ENCODE results near the gene XPC.

Gene XPC

DNA sequence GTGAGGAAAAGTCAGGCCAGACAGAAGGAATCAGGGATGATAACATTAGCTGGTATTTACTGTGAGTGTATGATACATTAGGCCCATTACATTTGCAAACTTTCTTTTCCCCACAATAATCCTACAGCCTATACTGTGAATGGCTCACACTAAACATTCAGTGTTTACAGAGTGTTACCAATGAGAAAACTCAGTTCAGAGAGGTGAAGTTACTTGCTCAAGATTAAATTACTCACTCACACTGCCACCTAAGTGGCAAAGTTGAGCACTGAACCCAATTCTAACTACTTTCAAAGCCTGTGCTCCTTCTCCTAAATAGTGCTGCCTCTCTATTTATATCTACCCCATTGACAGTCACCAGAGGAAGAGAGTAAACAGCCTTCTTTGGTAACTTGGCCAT lies 8.5 kb downstream of the XPC start:
- DNase-seq: no peak

DNA sequence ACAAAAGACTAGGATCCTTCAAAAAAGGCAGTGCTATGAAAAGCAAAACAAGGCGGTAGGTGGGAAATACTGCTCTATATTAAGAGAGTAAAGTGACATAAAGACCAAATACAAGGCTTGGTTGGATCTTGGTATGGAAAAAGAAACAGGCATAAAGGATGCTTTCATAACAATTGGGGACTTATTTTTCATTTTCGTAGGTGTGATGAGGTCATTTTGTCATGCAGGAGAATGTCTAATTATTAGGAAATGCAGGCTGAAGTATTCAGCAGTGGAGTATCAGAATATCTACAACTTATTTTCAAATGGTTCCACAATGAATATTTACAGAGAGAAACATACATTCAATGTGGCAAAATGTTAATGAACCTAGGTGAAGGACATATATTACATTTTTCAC lies 9.0 kb downstream of the XPC start:
- DNase-seq: no peak

DNA sequence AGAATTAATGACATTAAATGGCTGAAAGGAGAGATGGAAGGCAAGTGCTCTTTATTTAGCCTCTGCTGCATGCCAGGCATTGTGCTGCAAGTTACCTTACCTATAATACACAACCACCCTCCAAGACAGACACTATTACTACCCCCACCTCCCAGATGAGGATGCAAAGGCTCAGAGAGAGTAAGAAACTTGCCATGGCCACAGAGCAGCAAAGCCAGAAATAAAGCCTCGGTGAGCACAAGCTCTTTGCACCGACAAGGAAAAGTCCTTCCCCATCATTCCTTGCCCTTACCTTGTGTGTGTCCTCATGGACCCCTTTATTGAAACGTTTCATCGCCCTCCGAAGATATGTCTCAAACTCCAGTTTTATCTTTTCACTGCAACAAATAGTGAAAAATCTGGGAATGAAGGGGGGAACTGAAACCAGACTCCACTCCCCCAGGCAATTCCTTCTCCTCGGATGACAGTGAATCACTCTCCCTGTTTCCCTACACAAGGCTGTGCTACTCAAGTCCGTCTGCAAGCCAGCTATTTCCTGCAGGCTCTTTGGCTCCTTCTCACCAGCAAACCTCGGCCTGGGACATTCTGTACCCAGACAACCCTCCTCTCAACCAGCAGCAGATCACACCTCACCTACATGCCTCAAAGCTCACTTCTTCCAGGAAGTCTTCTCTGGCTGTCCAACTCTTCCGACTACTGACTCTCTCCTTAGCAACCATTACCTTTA lies 11.4 kb downstream of the XPC start:
- no peak for DNase-seq

DNA sequence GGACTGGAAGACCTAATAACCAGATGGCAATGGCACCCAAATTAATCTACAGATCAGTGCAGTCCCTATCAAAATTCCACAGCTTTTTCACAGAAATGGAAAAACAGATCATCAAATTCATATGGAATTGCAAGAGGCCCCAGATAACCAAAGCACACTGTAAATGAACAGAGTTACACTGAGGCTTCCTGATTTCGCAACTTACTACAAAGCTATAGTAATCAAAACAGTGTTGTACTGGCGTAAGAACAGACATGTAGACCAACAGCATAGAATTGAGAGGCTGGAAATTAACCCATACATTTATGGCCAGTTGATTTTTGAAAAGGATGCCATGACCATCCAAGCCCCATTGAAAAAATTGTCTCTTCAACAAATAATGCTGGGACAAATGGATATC lies 16.2 kb downstream of the XPC start:
- DNase-seq: no peak

DNA sequence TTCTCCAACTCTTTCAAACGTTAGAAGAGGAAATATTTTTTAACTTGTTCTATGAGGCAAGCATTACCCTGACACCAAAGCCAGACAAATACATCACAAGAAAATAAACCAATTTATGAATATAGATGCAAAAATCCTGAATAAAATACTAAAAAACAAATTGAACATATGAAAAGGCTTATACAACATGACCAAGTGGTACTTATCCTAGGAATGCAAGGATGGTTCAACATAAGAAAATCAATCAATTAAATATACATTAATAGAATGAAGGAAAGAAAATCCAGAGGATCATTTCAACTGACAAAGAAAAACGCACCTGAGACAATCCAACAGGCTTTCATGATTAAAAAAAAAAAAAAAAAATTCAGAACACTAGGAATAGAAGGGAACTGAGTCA lies 17.1 kb downstream of the XPC start:
- no peak for DNase-seq

GRCh38 chr3:14159426-14159825 lies 19.0 kb downstream of the XPC start:
- DNase-seq: no peak

DNA sequence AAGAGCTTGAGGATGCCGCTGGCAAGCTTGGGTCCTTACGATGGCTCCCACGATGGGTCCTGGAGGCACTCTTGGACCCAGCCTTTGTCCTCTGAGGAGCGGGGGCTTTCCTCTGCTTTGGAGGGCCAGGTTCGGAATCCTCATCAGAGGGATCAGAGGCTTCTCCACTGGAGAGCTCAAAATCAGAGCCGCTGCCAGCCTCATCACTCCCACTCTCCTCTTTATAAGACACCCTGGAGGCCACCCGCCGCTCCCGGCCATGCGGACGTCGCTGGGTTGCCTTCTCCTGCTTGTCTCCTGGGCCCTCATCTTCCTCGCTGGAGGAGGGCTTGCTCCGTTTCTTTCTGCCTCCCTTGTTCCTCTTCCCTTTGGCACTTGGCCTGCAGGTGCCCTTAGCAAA lies 20.0 kb downstream of the XPC start:
- no peak for DNase-seq

DNA sequence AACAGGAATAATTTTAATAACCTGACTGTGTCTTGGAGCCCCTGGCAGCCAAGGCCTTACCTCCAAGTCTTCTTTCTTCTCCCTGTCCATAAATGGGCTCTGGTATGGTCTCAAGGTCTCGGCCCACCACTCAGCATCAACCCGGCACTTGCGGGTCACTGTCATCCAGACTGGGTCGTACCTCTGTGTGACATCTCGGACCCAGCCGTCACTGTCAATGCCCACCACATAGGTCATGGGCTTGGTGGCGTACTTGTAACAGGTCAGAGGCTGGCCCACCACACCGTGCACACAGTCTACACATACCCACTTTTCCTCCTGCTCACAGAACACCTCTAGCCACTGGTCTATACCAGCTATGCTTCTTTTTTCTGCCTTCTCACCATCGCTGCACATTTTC lies 20.4 kb downstream of the XPC start:
- DNase-seq: no peak

DNA sequence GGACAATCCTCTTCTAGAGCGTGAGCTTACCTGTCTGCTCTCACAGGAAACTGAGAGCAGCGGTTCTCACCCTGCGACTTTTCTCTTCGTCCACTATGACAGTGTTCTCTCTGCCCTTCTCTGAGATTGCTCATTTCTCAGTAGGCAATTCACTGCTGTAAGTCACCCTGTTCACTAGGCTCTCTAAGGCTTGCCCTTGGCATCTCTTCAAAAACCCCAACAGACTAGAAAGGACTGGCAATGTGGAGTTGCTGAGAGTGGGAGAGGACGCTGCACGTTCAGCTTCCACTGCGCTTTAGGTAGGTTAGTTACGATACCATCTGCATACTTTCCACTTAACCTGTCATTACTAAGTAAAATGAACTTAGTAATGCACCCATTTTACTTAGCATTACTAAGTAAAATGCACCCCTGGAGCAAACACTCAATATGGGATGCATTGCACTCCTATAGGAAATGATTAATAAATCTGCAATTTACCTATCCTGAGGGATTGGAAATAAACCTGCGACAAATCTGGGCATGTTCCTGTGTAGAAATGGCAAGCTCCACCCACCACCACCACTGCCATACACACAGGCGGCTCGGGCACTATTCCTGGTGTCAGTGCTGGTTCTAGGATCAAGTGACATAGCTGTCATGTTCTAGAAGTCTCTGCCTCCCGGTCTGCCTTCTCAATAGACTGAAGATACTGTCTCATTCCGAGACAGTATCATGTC lies 21.4 kb downstream of the XPC start:
- no peak for DNase-seq

DNA sequence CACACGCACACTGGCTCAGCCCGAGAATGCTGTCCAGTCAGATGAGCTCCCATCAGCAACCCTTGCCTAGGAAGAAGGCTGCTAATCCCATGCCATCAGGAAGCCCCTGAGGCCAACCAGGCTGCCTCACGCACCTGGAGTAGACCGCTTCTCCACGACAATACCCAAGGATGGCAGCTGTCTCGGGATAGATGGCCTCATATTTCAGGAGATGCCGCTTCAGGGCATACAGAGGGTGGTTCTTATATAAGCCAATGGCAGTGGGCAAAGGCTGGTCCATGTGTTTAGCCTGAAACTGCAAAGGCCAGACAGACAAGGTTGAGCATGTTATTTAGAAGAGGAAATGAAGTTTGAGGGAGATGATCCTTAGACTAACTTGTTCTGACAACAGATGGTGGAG lies 22.2 kb downstream of the XPC start:
- DNase-seq: no peak

DNA sequence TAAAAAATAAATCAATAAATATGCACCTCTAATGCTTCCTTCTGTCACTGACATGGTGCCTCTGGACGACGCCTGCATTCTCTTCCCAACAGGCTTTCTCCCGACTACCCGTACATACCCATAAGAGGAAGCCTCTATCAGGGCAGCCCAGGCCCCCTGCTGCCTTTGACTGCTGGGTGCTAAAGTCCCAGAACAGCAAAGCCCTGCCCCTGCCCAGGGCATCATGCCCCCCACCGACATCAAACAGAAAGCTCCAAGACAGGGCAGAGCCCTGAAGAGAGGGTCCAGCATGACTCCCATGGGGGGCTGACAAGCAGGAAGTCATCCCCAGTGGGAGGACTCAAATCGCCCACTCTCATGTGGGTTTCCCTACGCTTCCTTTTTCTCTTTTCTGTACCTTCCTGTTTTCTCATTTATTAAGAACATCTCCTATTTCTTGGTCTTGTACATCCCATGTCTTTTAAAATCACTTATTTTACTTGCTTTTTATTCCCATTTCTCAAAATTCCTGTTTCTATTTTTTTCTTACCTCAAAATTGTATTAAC lies 23.4 kb downstream of the XPC start:
- DNase-seq: no peak

DNA sequence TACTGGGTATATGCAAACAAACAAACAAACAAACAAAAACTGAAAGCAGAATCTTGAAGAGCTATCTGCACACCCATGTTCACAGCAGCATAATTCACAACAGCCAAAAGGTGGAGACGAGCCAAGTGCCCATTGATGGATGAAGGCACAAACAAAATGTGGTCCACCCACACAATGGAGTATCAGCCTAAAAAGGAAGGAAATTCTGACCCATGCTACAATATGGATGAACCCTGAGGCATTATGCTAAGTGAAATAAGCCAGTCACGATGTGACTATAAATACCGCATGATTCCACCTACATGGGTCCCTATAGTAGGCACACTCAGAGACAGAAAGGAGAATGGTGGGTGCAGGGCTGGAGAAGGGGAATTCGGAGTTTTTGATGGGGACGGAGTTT lies 24.1 kb downstream of the XPC start:
- no peak for DNase-seq

- DNase-seq: no peak
Measured at GRCh38 chr3:14153663-14154062, 24.7 kb downstream of the XPC start.

DNA sequence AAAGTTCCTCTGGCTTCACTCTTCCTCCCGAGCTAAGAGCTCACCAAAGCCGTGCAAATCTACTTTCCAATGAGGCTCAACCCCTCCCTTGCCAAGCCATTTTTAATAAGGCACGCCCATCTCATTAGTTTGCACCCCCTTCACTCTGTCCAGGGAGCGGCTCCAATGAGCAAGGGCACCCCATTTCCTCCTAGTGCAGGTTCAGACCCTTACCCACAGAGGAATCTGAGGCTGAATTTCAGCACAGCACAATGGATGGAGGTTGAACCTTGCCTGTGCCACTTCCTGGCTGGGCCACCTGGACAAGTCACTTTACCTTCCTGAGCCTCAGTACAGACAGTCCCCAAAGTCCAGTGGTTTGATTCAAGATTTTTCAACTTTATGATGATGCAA lies 25.4 kb downstream of the XPC start:
- DNase-seq: no peak

DNA sequence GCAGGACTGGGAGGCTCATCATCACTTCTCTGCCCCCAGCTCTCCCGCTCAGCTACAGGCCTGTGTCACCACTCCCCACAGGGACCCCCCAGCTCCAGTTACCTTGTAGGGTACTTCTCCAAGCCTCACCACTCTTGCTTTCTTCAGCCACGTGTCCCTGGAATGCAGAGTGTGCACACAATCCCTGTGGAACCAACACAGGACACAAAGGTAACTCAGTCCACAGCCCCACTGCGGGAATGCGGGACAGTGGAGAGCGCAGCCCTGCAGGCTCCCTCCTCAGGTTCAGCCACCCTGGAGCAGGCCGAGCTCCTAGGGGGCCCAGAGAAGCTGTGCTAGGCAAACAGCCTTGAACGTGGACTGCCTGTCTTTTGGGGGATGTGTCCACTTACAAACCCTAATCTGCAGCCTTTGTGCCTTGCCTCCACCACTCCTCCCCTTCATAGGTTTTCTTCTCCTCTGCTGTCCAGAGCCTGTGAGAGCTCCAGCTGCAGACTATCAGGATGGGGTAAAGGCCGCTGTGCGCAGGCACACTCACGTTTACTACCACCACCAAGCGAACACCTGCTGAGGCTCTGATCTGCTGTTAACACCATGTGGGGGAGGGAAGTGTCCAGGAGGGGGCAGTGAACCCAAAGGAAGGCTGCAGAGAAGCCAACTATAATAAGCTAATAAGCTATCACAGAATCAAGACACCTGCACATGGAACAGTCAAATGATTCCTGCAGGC lies 26.0 kb downstream of the XPC start:
- no peak for DNase-seq

DNA sequence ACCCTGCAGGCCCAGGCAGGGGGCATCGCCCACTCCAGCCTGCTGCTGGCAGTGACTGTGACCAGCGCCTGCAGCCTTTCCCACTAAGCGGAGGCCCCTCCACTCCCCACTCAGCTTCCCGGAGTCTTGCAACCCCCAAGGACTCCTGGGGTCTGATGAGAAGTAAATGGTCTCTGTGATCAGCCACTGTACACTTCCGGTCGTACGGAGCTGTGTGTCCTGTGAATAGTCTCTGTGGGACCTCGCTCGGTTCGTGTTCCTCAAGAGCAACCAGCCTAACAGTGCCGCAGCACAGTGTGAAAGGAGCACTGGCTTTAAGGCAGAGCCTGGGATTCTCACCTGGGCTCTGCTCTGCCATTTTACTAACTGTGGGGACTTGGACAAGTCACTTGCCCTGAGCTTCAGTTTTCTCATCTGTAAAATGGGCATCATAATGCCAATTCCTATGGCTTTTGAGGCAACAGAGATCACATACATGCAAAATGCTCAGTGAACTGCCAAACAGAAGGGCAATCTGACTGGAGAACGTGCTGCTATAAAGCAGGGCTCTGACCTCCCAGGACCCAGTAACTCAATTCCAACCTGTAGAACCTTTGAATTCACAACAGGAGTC lies 26.8 kb downstream of the XPC start:
- no peak for DNase-seq

DNA sequence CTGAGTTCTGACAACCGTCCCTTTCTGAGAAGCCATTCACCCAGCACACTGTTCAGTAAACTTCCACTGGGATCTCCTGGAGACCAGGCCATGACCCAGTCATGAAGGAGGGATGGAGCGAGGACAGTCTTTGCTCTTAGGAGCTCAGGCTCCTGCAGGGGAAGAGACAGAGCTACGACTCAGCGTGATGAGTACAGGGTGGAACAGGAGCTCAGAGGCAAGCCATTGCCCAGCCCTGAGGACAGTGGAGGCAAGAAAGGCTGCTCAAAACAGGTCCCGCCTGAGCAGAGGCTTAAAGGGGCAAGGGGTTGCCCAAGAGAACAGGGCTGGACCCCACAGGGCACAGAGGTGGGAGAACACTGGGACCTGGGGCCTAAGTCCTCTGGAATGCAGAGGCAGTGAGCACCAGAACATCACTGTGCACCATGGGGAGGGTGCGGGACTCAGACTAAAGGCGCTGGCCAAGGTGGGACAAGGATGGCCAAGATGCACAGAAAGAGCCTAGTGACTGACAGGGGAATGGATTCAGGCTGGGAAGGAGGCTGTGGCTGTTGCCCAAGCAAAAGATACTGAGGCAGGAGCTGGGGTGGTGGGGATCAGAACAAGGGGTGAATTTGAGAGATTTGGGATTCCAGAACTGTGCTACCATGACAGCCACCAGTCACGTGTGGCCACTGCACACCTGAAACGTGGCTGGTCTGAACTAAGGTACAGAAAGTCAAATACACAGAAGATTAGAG lies 27.7 kb downstream of the XPC start:
- DNase-seq: no peak

GRCh38 chr3:14150078-14150477 lies 28.3 kb downstream of the XPC start:
- no peak for DNase-seq

- DNase-seq: no peak
Measured at GRCh38 chr3:14148041-14148985, 30.1 kb downstream of the XPC start.

- no peak for DNase-seq
Measured at GRCh38 chr3:14147617-14148016, 30.8 kb downstream of the XPC start.

- no peak for DNase-seq
Measured at GRCh38 chr3:14147066-14147435, 31.4 kb downstream of the XPC start.
